Progenitor cell of endocrine pancreas (in vitro differentiated cells): ENCODE measurements around the gene CLCNKB. TPM values are rescaled to one million over a fixed set of nuclear protein-coding genes. Genes with fewer than 3 reads are reported as not detected.
"Not testable (repeated sequence)": the region's sequence is repeated elsewhere in the genome, so short reads cannot be mapped to it uniquely, and the experiment has no call there.

Experiments
- DNase-seq: peaks from one replicate; pipeline ENCODE4 v3.0.0; 2021; ENCODE audit warnings: low spot score; ENCODE audit not compliant: unreplicated experiment
- H3K27ac Mint-ChIP-seq: 2 replicates; pipeline ENCODE4 v1.8.0; 2021; ENCODE audit warnings: mild to moderate bottlenecking, moderate library complexity, mixed read lengths
- H3K27me3 Mint-ChIP-seq: 2 replicates; pipeline ENCODE4 v1.8.0; 2021; ENCODE audit warnings: mixed read lengths
- H3K36me3 Mint-ChIP-seq: 2 replicates; pipeline ENCODE4 v1.8.0; 2022; ENCODE audit warnings: mixed read lengths; ENCODE audit not compliant: insufficient read depth
- H3K4me1 Mint-ChIP-seq: 2 replicates; pipeline ENCODE4 v1.8.0; 2021; ENCODE audit warnings: low read depth, mixed read lengths
- H3K4me3 Mint-ChIP-seq: 2 replicates; pipeline ENCODE4 v1.8.0; 2021; ENCODE audit warnings: low read depth, mild to moderate bottlenecking, moderate library complexity, mixed read lengths
- H3K9me3 Mint-ChIP-seq: 2 replicates; pipeline ENCODE4 v1.8.0; 2021; ENCODE audit warnings: low read depth, mixed read lengths
- total RNA-seq: library from RNA; stranded (reverse); gene quantifications from 2 replicates; pipeline ENCODE4 v1.2.1, GENCODE V29; 2021
- TF ChIP-seq, protein P1 (sequence below): fragments of 200-600 bp; sonication (generic); IDR thresholded peaks from one replicate; pipeline ENCODE4 v1.5.0; 2021; ENCODE audit warnings: antibody characterized with exemption, mild to moderate bottlenecking; ENCODE audit not compliant: unreplicated experiment

CLCNKB gene
- total RNA-seq, 1 donor from 2014 or later = 1.5 TPM

DNA sequence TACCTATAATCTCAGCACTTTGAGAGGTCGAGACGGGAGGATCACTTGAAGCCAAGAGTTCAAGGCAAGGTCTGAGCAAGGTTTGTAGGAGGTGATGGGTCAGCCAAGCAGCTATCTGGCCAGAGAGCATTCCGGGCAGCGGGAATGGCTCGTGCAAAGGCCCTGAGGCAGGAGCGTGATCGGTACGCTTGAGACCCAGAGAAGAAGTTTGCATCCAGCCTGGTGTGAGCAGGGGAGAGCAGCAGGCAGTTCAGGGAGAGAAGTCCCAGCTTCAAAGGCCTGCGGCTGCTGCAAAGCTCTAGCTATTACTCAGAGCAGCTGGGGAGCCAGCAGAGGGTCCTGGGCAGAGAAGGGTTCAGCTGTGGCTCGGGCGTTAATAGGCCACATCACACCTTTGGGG, 44.7 kb upstream of the CLCNKB start:
- TF ChIP-seq, protein P1, sequence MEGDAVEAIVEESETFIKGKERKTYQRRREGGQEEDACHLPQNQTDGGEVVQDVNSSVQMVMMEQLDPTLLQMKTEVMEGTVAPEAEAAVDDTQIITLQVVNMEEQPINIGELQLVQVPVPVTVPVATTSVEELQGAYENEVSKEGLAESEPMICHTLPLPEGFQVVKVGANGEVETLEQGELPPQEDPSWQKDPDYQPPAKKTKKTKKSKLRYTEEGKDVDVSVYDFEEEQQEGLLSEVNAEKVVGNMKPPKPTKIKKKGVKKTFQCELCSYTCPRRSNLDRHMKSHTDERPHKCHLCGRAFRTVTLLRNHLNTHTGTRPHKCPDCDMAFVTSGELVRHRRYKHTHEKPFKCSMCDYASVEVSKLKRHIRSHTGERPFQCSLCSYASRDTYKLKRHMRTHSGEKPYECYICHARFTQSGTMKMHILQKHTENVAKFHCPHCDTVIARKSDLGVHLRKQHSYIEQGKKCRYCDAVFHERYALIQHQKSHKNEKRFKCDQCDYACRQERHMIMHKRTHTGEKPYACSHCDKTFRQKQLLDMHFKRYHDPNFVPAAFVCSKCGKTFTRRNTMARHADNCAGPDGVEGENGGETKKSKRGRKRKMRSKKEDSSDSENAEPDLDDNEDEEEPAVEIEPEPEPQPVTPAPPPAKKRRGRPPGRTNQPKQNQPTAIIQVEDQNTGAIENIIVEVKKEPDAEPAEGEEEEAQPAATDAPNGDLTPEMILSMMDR = no peak
- Mint-ChIP-seq H3K9me3 (no peaks in the 10 kb centered on the region), H3K27ac (no peak overlapping the region), H3K4me3 (no peak overlapping the region), H3K27me3 (peaks cover 9% of the 10 kb centered on the region), H3K36me3 (no peaks in the 10 kb centered on the region), H3K4me1 (peaks cover 2% of the 10 kb centered on the region)
- no peak for DNase-seq

DNA sequence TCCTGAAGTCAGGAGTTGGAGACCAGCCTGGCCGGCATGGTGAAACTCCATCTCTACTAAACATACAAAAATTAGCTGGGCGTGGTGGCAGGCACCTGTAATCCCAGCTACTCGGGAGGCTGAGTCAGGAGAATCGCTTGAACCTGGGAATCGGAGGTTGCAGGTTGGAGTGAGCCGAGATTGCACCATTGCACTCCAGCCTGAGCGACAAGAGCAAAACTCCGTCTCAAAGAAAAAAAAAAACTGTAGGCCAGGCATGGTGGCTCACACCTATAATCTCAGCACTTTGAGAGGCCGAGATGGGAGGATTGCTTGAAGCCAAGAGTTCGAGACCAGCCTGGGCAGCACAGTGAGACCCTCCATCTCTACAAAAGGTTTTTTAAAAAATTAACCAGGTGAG, 42.3 kb upstream of the CLCNKB start:
- not testable (repeated sequence) for H3K36me3 Mint-ChIP-seq, H3K27me3 Mint-ChIP-seq, H3K4me1 Mint-ChIP-seq, H3K9me3 Mint-ChIP-seq, H3K4me3 Mint-ChIP-seq, H3K27ac Mint-ChIP-seq, DNase-seq

DNA sequence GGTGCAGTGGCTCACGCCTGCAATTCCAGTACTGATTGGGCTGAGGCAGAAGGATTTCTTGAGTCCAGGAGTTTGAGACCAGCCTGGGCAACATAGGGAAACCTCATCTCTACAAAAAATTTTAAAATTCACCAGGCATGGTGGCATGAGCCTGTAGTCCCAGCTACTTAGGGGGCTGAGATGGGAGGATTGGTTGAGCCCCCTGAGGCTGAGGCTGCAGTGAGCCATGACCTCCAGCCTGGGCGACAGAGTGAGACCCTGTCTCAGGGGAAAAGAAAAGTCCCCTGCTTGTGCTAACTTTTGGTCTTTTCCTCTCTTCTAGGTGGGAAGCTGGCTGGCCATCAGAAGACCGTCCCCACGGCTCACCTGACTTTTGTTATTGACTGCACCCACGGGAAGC, 38.0 kb upstream of the CLCNKB start:
- peaks cover 9% of the 10 kb centered on the region for H3K4me1 Mint-ChIP-seq
- no peaks in the 10 kb centered on the region for H3K9me3 Mint-ChIP-seq
- DNase-seq = no peak
- TF ChIP-seq, protein P1 = no peak
- no peak overlapping the region for H3K27ac Mint-ChIP-seq
- H3K36me3 Mint-ChIP-seq = no peaks in the 10 kb centered on the region
- no peak overlapping the region for H3K4me3 Mint-ChIP-seq
- H3K27me3 Mint-ChIP-seq = no peaks in the 10 kb centered on the region

DNA sequence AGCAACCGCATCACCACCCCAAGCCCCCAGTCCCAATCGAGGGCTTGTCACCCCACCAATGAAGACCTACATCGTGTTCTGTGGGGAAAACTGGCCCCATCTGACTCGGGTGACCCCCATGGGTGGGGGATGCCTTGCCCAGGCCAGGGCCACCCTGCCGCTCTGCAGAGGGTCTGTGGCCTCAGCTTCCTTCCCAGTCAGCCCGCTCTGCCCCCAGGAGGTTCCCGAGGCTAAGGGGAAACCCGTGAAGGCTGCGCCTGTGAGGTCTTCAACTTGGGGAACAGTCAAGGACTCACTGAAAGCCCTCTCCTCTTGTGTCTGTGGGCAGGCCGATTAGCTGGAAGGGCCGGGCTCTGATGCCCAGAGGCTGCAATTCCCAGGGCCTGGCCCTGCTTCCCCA, 37.6 kb upstream of the CLCNKB start:
- H3K36me3 Mint-ChIP-seq = no peaks in the 10 kb centered on the region
- no peak for DNase-seq
- TF ChIP-seq, protein P1 = no peak
- H3K27me3 Mint-ChIP-seq = no peaks in the 10 kb centered on the region
- no peak overlapping the region for H3K4me3 Mint-ChIP-seq
- peaks cover 12% of the 10 kb centered on the region for H3K4me1 Mint-ChIP-seq
- no peaks in the 10 kb centered on the region for H3K9me3 Mint-ChIP-seq
- H3K27ac Mint-ChIP-seq = no peak overlapping the region

DNA sequence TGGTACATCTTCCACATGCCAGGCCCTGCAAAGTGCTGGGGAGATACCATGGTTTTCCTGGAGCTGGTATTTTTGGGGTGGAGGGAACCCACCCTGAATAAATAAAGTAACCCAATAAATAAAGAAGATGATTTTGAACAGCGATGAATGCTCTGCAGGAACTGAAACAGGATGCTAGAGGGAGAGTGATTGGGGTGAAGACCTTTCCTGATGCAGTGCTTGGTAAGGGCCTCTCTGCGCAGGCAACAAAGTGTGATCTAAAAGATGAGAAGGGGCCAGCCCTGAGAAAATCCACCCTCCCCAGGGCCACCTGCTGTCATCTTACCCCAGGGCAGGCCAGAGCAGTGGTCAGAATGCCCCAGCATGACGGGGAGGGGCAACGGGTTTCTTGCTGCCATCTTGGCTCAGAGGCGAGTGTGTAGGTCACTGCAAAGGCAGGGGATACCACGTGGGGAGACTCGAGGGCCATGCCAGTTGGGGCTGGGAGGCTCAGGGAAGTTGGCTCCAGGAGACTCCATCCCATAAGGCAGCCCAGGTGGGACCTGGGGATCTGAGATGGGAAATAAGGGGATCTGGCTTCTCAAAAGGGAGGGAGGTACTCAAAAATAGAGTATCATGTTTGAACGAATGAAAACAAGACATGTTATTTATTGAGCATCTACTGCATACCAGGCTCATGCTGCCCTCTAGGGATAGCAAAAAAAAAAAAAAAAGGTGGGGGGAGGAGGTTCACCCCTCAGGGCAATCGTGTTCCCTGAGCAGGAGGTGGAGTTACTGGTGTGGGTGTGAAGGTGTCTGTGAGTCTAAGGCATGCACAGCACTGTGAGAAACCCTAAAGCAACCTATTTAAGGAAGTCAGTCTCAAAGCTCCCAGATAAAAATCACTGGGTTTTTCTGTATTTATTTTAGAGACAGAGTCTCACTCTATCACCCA, 36.8 kb upstream of the CLCNKB start:
- peaks cover 12% of the 10 kb centered on the region for H3K4me1 Mint-ChIP-seq
- TF ChIP-seq, protein P1 = no peak
- DNase-seq = no peak
- no peaks in the 10 kb centered on the region for H3K27me3 Mint-ChIP-seq
- no peaks in the 10 kb centered on the region for H3K36me3 Mint-ChIP-seq
- H3K4me3 Mint-ChIP-seq = no peak overlapping the region
- H3K27ac Mint-ChIP-seq = no peak overlapping the region
- H3K9me3 Mint-ChIP-seq = no peaks in the 10 kb centered on the region
